H1 (cell line): Measurements from ENCODE around the gene FGF4.

Experiments used
- CTCF ChIP-seq, 3 experiments: IDR thresholded peaks; 1 replicate in 2 of 3; 2 replicates in 1 of 3; pipeline versions ENCODE4 v1.5.1 to v1.6.1; 2011; ENCODE audit warnings: low read length in 3 of 3, mild to moderate bottlenecking in 3 of 3, inconsistent platforms in 2 of 3, low read depth in 1 of 3, moderate library complexity in 1 of 3; ENCODE audit not compliant: insufficient read depth in 1 of 3; ENCODE audit errors: control extremely low read depth in 1 of 3
- EP300 ChIP-seq, 2 experiments: IDR thresholded peaks; 1 replicate in 1 of 2; 2 replicates in 1 of 2; pipeline ENCODE4 v1.6.1; 2011 to 2012; ENCODE audit warnings: low read depth in 2 of 2, low read length in 2 of 2, mild to moderate bottlenecking in 2 of 2, borderline replicate concordance in 1 of 2, inconsistent platforms in 1 of 2, moderate library complexity in 1 of 2
- EZH2 ChIP-seq: fragments of 200-600 bp; sonication (generic); IDR thresholded peaks from 2 replicates; pipeline ENCODE4 v1.7.1; 2012; ENCODE audit warnings: low read depth, mild to moderate bottlenecking, moderate library complexity, low read length, inconsistent platforms; ENCODE audit not compliant: severe bottlenecking
- MAFK ChIP-seq: IDR thresholded peaks from 2 replicates; pipeline ENCODE4 v1.6.1; 2012; ENCODE audit warnings: low read depth, mild to moderate bottlenecking, improper control_type of control experiment, low read length
- POLR2A ChIP-seq, 2 experiments: IDR thresholded peaks; 1 replicate in 1 of 2; 2 replicates in 1 of 2; pipeline ENCODE4 v1.6.1; 2011; ENCODE audit warnings: low read depth in 2 of 2, low read length in 2 of 2, mild to moderate bottlenecking in 2 of 2; ENCODE audit errors: control extremely low read depth in 1 of 2
- RFX5 ChIP-seq: IDR thresholded peaks from 2 replicates; pipeline ENCODE4 v1.6.1; 2011; ENCODE audit warnings: low read depth, low read length, improper control_type of control experiment, borderline replicate concordance
- SIN3A ChIP-seq, 2 experiments: IDR thresholded peaks in 1 of 2; conservative IDR thresholded peaks in 1 of 2; 2 replicates each; pipeline ENCODE4 v1.6.1; 2011 to 2012; ENCODE audit warnings: low read length in 2 of 2, improper control_type of control experiment in 1 of 2, low read depth in 1 of 2, mild to moderate bottlenecking in 1 of 2
- SUZ12 ChIP-seq: fragments of 200-600 bp; sonication (generic); IDR thresholded peaks from 2 replicates; pipeline ENCODE4 v1.6.1; 2012; ENCODE audit warnings: mild to moderate bottlenecking, inconsistent platforms, low read length, moderate library complexity, mixed read lengths
- TEAD4 ChIP-seq: IDR thresholded peaks from 2 replicates; pipeline ENCODE4 v1.6.1; 2012; ENCODE audit warnings: low read depth, low read length, inconsistent platforms, mixed read lengths

- no peak for TF ChIP-seq CTCF (IDR thresholded peaks at IDR 0.05; ENCODE audit: control extremely low read depth in 1 of 3, insufficient read depth in 1 of 3, low read depth in 1 of 3, low read length in 3 of 3)
- no peak for TF ChIP-seq SIN3A (conservative IDR thresholded peaks at IDR 0.05 in 1 of 2, IDR thresholded peaks at IDR 0.05 in 1 of 2; ENCODE audit: low read depth in 1 of 2, low read length in 2 of 2)
- no peak for TF ChIP-seq EP300 (IDR thresholded peaks at IDR 0.05; ENCODE audit: borderline replicate concordance in 1 of 2, low read depth in 2 of 2, low read length in 2 of 2)
- TF ChIP-seq EZH2, result no peak
- TF ChIP-seq POLR2A (IDR thresholded peaks at IDR 0.05; ENCODE audit: control extremely low read depth in 1 of 2, low read depth in 2 of 2, low read length in 2 of 2), result no peak
- TF ChIP-seq MAFK, result no peak
- no peak for TF ChIP-seq SUZ12
- TF ChIP-seq TEAD4, result no peak
- no peak for TF ChIP-seq RFX5
Observed at GRCh38 chr11:69788956-69789355, 13.8 kb upstream of the FGF4 start.
